A549 treated with GW870086 at 1 μM for 4 hours (cell line): ENCODE data around the gene TXNDC8. TPM values are rescaled to one million over a fixed set of nuclear protein-coding genes. Genes with fewer than 3 reads are reported as not detected.

ENCODE experiments used
- total RNA-seq: library from RNA; stranded (reverse); fragments of 200-300 nt; extraction: Qiagen RNA extraction; gene quantifications from 5 replicates; pipeline ENCODE4 v1.2.3, GENCODE V29; 2022; ENCODE audit warnings: low read depth

The TXNDC8 gene
- not detected in 5 replicates for total RNA-seq

GRCh38 chr9:110337727-110338126 lies at the start of gene TXNDC8:
Gene TXNDC8 (minus strand): TSS chr9:110337863.

DNA sequence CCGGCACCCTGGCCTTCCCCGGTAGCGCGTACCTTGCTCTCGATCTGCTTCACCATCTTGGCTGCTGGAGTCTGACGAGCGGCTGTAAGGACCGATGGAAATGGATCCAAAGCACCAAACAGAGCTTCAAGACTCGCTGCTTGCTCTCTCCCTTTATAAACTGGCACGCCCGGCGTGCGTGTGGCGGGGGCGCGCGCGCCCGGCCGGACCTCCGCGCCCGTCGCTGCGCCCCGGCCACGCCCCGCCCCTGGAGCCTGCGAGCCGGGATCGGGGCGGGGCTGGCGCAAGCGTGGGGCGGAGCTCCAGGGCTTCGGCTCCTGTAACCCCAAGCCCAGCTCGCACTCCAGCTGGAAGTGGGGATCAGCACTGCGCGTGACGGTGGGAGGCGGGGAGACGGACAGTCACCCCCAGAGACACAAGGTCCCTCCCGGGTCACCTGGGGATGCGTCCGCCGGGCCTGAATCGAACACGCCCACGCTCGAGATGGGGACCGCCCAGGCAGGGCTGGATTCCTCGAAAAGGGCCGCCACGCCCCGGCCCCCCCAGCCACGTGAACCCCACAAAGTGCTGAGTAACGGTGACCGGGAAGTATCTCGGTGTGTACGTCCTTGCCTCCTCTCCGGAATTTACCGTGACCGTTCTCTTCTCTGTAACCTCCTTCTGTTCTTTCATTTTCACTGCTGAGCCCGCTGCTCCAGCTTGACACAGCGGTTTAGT lies 81.1 kb downstream of the TXNDC8 start, which contains the start of gene TXN:
Gene TXN, minus strand, starts transcription at position 128 of the 717 bp plus-strand sequence. Its CDS starts 72 bp downstream, at position 56.

Other genes with a start within 250 kb of the TXNDC8 start
- gene C9orf152, start 129.7 kb downstream of the TXNDC8 start, total RNA-seq = 0.05 to 0.13 TPM (median 0.07 TPM) in 5 replicates
- gene TXN, start 81.4 kb downstream of the TXNDC8 start, total RNA-seq = 1,216 to 1,414 TPM (median 1,277 TPM) in 5 replicates
- 1.2 to 2.1 TPM (median 1.8 TPM) in 5 replicates for gene SVEP1, start 241.9 kb upstream of the TXNDC8 start, total RNA-seq